Stimulated activated CD8-positive, alpha-beta memory T cell treated with anti-CD3 and anti-CD28 coated beads, Interleukin-2, amount 100 ng/mL, for 1 hour (primary cell): ENCODE results near the gene MRPL24.

ENCODE experiments used
- DNase-seq, 2 donors: peaks; one replicate each; pipeline ENCODE4 v3.0.0-alpha.2; 2020; ENCODE audit warnings: low read depth in 2 of 2

MRPL24 gene

DNA sequence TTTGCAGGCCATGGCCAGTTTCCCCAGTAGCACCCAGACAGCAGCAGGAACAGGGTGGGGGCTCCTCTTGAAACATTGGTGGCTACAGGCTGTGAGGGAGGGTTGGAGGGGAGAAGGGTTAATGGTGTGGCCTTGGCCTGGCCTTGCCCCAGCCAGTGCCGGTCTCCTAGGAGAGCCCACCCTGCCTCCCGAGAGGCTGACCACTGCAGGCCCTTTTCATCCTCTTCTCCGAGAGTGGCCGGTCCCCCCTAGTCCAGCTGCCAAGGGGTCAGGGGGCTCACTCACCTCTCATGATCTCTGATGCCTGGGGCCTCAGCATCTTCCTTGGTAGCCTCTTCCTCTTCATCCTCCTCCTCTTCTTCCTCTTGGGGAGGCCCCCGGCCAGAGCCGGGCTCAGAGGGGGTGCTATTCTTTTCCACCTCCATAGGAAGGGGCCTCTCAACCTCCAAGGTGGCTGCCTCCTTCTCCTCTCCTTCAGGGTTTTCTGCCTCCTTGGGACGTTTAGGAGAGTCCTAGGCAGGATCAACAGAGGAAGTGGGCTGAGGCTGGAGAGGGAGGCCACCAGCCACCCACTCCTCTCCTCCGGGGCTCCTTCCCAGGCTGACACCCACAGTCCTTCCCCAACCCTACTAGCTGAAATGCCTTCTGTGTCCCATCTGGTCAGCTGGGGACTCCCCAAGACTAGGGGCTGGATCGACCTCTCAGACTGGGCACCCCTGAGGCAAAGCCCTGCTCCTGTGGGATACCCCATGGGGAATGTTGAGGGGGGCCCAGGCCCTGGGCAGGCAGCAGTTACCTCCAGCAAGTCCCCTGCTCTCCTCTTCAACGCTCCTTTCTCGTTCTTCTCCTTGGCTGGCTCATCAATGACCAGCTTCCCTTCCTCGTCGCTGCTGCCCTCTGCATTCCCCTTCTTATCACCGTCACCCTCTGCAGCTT lies 2.7 kb upstream of the MRPL24 start:
- DNase-seq: no peak

DNA sequence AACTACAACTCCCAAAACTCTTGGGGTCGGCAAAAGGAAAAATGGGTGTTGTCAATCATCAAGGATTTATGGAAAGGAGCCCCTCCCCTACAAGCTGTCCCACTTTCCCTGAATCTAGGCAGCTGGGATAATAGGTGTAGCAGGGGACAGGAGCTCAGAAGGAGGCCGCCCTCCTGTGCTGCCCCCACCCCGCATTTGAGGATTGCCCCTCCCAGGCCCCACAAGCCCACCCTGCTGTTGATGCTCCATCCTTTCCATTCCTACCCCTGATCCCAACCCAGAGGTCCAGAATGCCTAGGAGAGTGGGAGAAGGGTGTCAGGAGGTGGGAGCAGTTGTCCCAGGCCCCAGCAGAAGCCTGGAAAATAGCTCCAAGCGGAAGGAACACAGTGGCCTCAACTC lies 1.9 kb upstream of the MRPL24 start:
- no peak for DNase-seq

DNA sequence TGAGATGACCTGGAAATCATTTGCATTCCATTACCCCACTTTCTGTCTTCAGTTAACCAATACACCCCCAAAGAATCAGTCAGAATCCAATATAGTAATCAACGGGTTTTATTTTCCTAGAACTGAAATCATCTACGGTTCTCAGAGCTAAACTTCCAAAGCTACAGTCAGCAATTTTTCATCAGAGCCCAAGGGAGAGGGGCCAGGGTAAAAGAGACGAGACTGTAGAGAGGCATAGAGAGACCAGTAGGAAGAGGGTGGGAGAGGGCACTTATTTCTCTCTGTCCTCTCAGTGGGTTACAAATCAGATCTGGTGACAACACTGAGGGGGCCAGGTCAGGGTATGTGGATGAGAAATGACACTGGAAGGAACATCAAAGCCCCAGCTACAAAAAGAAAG lies 1.1 kb upstream of the MRPL24 start:
- DNase-seq: no peak

DNA sequence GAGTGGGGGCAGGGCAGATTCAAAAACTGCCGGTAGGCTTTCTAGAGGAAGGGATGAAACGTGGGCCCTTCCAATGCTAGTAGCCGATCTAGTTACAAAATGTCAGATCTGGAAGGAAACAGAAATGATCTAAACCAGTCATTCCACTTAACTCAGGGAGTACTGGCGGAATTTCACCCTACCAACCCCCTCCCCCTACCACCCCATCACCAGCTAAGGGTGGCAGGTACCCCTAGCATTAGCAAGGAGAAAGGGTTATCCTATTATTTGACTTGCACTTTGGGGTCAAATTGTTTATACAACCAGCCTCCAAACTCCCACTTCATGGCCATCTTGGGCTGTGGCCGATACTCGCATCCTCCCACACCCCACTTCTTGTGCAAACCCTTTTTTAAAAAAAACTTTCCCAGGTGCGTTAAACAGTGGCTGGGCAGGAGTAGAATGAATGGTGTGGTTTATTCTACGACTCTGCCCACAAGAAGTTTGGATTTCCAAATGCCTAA lies 644 bp upstream of the MRPL24 start:
- DNase-seq: no peak

DNA sequence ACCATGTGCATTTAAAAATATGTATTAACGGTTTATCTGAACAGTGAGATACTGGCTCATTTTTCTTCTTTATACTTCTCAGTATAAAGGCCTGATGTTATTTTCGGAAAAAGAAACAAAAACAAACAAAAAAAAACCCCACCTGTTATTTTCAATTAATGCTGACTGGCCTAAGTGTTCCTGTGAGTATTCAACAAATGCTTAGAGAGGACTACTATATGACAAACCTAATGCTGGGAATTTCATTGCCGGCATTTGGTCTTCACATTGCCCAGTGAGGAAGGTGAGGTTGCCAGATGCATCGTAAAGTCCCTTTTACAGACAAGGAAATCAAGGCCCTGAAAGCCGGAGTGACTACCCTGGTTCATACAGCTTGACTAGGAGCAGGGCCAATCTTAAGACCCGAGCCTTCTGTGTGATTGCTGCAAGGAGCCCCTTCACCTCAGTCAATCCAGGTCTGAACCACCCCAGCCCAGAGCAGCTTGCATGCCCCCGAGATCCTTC lies 599 bp downstream of the MRPL24 start:
- DNase-seq: no peak

DNA sequence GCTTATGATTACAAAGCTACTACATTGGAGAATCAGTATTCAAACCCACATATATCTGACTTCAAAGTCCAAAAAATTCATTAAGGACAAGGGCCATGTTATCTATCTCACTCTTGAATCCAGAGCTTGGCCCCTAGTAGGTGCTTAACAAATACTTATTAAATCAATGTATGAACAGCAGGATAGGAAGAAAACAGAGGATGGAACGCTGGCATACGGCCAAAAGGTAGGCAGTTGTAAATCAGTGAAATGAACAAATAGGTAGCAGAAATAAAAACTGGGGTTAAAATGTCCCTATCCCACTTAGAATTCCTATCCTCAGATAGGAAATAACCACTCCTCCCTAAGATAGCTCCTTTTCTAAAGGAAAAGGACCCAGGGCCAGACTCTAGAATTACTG lies 2.0 kb downstream of the MRPL24 start:
- DNase-seq: no peak

DNA sequence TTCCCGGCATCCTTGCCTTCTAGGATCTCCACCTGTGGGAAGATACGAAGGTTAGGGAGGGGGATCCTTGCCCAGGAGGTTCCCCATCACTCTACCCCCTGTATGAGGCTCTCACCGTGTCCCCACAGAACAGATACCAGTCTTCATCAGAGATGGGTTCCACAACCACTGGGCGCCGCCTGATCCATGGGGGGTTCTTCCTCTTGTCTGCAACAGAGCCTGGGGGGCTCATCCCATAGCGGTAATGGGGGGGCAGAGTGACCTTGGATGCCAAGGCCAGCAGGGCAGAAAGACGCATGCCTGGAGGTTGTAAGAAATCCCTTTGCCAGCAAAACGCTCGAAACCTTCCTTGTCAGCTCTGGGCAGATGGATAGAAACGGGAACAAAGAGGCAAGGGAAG lies 2.5 kb downstream of the MRPL24 start:
- DNase-seq: no peak

DNA sequence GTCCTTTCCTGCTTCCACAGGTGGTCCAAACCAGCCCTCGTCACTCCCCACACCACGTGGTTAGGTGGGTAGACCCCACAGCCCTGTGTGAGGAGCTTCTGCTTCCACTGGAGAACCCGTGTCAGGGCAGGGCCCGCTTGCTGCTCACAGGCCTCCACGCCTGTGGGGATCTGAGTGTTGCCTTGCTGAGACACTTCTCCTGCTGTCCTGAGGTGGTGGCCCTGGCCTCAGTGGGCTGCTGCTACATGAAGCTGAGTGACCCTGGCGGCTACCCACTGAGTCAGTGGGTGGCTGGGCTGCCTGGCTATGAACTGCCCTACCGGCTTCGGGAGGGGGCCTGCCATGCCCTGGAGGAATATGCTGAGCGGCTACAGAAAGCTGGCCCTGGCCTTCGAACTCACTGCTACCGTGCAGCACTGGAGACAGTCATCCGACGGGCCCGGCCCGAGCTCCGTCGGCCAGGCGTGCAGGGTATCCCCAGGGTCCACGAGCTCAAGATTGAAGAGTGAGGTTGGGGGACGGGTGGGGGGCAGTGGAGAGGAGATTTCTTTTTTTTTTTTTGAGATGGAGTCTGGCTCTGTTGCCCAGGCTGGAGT lies 6.8 kb downstream of the MRPL24 start:
- no peak for DNase-seq

DNA sequence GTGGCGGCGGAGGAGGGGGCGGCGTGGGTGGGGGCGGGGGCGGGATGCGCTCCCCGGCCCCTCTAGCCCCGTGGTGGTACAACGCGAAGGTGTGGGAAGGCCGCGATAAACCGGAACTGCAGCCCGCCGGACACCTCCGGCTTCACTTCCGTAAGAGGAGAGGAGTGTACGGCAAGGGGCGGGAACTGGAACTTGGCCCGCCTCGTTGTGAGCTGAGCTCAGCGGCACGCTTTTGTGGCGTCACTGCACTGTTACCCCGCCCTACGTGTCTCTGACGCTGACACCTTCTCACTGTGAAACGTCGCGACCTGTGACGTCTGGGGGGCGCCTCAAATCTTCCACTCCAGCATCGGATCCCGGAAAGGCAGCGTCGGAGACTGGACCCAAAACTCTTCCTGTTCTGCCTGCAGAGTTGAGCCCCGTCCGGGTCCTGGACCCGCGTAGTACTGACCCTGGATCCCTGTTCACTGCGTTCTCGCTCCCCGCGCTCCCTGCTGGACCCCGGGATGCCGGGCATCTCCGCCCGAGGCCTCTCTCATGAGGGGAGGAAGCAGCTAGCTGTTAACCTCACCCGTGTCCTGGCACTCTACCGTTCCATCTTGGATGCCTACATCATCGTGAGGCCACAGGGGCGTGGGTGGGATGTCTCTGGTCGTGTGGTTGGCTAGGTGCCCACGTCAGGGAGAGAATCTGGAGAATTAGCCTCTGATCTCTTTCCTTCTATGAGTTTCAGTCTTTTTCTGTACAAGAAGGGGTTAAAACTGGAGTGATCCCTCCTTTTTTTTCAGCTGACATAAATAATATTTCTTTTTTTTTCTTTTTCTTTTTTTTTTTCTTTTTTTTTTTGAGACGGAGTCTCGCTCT lies 12.1 kb downstream of the MRPL24 start, which contains the start of gene ISG20L2:
Gene ISG20L2 (minus strand): TSS at position 168 of the 864 bp plus-strand sequence. CDS start 1,114 bp downstream, outside the sequence.
- peak; percentile 82 to 89 for DNase-seq

DNA sequence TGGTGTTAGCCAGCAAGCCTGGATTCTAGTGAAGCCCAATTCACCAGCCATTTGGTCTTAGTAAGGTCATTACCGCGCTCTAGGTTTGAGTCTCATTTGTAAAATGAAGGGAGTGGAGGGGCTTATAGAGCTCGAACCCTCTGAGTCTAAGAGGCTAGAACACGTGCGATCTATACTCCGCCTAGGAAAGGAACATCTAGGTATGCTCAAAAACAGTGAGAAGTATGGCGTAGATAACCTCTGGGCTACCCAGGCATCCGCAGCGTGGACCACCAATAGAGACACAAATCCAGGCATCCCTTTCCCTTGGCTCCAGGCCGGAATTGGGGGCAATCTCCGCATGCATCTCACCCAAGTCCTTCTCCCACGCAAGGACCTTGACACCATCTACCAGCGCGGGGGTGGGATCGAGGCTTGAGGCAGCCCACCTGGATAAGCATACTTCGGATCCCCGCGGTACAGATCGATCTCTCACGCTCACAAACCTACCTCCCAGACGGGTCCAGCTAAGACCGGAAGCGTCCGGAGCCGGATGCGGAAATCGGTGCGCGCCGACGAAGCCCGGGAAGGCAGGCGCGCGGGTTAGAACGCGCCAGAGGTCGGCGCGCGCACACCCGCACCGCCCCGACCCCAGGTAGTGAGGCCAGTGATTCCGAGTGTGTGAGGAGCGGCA lies 12.8 kb downstream of the MRPL24 start, which contains the start of gene METTL25B:
Gene METTL25B (plus strand): TSS at position 544 of the 673 bp plus-strand sequence. CDS start 636 bp downstream, outside the sequence.
- DNase-seq: peak; percentile 42 to 49

DNA sequence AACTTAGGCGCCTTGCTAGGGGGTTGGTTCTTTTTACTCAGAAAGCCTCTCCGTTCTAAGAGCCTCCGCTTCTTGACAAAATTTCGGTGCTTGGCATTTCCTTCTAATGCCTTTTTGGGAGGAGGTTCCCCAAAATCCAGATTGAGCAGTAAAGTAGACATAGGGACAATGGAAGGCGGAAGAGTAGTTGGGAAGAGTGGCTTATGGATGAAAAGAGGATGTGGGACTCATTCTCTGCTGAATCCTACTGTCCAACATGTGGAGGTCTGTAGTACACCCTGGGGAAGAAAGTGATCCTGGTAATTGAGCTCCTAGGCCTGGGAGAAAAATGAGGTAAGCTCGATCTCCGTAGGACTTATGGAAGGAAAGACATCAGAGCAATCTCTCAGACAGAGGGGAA lies 13.4 kb downstream of the MRPL24 start:
- no peak for DNase-seq

DNA sequence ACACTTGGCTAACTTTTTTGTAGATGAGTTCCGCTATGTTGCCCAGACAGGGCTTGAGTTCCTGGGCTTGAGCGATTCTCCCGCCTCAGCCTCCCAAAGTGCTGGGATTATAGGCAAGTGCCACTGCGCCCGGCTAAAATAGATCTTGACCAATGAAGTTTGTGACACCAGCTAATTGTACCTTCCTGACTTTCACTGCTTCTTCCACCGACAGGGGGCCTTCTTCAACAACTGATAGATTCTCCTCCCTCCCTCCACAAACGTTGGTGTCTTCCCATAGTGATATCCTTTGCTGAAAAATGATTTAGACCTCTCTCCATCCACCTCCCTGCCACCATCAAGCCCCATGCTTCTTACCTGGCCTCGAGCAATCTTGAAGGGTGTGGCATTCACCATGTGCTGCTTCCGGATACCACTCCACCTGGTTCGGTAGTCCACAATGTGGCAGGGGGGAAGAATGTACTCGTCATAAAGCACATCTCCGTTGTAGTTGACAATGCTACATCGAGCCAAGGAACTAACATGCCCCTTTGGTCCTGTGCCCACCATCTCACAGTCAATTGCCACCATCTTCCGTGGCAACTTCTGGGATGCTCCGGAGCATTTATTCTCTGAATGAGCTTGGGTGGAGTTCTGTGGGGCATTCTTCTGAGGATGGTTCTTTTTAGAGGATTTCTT lies 14.2 kb downstream of the MRPL24 start:
- peak in 1 of 2 donors; percentile 30 for DNase-seq

DNA sequence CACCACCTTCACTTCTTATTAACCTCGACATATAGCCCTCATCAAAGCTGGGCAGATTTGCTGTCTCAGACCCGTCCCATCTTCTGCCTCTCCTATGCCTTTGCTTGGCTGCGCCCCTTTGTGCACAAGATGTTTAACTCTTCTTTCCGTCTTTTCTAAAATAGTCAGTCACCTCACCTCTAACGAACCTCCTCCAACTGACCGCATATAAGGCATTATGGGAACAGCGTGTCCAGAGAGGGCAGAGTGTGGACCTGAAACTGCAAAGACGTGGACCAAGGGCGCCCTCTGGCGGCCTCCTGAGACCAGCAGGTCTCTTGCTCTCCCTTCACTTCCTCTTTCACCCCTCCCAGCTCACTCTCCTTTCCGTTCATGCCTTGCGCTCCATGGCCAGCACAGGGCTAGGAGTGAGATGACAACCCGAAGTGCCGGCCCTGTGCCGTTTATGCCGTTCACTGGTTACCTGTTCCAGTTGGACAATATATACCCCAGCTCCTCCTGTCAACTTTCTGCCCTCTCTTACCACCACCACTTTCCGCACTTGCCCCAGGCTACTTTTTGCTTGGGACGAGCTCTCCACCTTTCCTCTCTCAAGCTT lies 15.1 kb downstream of the MRPL24 start:
- peak; percentile 57 to 59 for DNase-seq

DNA sequence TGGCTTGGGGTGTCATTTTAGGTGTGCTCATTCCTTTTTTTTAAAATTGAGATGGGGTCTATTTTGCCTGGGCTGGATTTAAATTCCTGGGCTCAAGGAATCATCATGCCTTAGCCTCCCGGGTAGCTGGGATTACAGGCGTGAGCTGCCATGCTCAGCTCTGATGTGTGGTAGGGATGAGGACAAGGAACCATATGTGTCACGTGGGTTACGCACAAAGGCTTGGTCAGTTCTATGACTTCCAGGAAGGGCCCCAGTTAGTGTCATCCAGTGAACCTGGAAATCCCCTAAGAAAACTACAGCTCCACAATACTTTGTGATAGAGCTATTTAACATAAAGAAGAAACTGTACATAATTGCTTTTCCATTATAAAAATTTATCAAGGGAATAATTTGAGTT lies 19.4 kb downstream of the MRPL24 start:
- DNase-seq: no peak

DNA sequence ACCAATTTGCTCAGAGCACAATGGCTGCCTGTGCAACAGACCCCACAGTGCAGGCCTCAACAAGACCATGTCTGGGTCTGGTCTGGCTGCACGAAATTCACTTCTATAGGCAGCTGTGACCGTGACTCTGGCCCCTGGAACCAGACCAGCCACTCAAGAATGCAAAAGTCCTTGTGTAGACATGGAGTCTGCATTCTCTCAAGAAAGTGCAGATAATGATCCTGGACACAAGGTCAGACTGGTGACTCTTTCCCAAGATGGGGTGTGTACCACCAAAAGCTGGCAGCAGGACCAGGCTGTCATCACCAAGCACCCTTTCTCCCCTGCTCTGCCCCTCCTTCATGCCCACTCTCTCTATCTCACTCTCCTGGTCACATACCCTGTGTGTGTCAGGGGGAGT lies 19.8 kb downstream of the MRPL24 start:
- no peak for DNase-seq

DNA sequence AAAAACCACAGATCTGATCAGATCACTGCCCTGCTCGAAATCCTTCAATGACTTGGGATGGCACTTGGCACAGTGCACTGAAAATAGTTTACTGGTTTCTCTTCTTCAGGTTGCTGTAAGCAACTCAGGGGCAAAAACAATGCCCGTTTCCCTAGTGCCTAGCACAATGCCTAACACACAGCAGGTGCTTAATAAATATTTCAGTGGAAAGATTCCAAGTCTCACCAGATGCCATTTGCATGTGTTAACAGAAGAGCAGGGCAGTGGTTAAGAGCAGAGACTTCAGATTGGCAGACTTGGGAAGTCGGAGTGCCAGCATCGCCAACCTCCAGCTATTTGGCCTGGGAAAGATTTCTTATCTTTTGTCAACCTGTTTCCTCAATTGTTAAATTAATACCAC lies 23.5 kb downstream of the MRPL24 start:
- DNase-seq: no peak

DNA sequence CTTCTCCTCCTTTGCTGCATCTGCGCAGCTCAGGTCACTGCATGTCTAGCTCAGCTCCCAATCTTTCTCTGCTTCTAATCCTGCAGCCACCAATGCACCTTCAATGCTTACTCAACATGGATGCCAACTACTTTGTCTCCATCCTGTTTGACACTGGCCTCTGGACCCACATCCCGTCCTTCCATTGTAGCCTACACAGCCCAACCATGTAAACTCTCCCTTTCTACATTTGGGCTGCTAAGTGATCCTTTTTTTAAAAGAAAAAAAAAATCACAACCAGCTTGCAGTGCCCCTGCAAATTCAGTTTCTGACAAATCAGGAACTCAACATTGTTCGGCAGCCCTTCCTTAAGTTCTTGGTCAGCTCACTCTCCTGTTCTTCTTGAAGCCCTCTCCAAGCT lies 26.1 kb downstream of the MRPL24 start:
- no peak for DNase-seq

DNA sequence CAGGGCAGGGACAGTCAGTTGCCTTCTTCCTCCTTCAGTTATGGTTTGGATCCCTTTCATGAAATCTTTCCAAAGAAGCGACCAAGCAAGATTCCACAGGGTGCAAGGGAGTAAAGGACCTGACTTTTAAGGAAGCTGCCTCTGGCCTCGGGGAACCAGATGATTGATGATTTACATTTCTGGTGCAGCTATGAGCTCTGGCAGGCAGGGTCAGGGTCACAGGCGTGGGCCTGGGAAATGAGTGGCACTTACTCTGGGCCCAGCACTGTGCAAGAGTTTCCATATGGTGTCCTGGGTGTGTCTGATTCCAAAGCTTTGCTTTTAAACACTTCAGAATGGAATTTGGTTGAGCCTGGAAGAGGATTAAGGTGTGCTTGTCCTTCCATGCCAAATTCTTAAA lies 28.3 kb downstream of the MRPL24 start:
- no peak for DNase-seq

DNA sequence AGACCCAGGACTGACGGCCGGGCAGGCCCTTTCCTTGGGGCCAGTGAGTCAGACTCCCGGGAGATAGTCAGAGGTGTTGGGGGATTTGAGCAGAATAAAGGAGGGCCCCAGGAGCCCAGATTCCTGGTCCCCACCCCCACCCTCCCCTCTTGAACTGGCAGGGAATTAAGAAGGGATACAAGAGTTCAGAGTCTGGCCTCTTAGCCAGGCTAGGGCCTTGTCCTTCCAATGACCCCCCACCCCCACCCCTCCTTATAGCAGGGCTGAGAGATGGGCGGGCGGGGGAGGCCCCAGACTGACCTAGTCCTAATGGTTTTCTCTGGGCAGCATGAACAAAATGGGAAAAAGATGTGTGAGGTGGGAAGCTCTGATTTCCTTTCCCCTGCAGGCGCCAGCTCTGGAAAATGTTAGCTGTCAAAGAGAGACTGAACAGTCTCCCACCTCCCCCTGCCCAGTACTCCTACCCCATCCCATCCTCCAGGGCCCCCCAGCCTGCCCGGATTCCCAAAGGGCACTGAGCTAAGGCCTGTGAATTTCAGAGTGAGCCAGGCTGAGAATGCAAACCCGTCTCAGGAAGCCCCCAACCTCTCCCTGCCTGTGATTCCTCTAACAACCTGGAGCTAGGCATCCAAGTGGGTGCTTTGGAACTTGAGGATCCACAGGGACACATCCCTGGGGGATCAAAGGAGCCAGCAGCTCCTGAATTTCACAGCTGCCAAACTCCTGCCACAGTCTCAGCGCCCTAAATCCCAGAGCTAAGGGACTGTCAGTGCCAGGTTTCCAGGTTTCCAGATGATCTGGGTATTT lies 29.7 kb downstream of the MRPL24 start:
- no peak for DNase-seq
